ENCODE data around the gene KY.

DNA sequence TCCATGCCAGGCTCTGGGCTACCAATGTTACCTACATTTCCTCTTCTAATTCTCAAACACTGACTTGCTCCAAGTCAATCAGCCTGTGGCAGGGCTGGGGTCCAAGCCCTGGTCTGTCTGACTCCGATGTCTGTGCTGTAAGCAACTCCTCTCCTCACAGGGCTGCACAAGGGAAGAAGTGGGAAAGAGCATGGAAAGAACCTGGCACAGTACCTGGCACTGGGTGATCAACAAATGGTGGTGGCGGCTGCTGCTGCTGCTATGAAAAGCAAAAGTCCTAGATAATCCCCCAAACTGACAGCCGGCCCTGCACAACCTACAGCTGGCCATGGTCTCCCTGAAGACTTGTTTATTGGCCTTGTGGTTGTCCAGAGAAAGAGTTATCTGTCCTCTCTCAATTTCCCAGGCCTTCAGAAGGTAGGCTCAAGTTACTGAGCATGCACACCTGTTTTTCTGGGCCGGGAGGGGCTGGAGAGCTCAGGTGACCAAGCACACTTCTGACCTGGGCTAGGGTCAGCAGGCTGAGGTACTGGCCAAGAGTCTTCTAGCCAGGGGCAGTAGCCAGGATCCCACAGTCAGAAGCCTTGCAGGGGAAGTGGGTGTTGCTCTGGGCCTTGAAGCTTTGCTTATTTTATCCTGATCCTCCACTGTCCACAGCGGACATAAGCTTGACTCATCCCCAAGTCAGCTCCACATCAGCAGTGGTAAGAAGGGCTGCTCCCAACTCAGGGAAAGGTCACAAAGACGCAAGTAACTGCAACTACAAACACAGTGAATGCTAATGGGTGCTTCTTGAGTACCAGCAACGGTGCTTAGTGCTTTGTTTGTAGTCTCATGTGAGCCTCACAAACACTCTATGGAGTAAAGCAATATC lies 35.3 kb upstream of the KY start:
- TF ChIP-seq CTCF (IDR thresholded peaks at IDR 0.05; ENCODE audit: low read length) (no peak), EZH2 (optimal IDR thresholded peaks at IDR 0.05; ENCODE audit: low read depth, low read length) (no peak), EZH2phosphoT487 (IDR thresholded peaks at IDR 0.05; ENCODE audit: low read length) (no peak)
